Measurements from ENCODE around the gene CRYBB1.

GRCh38 chr22:26561756-26562417 is 55.9 kb downstream of the CRYBB1 start:
- no peak for TF ChIP-seq CTCF (IDR thresholded peaks at IDR 0.05)
- no peak for TF ChIP-seq POLR2A (IDR thresholded peaks at IDR 0.05)
